ENCODE results near the gene FCF1. TPM values are rescaled to one million over a fixed set of nuclear protein-coding genes. Genes with fewer than 3 reads are reported as not detected.

The FCF1 gene
- total and polyA plus RNA-seq, 9 of the 15 experiments (the other 6 are each of a cell fraction or from before 2014, with no cell fraction given) = 6.8 to 91.9 (median 40.0) TPM

GRCh38 chr14:74735125-74735524 lies 22.2 kb downstream of the FCF1 start (continued):
- TF ChIP-seq ZFP91 (CRISPR knock-in tag; IDR thresholded peaks at IDR 0.05) (no peak), GTF2F1 (IDR thresholded peaks at IDR 0.05; ENCODE audit: low read depth, low read length) (no peak), ATF1 (CRISPR knock-in tag; IDR thresholded peaks at IDR 0.05) (no peak), ATF1 (tag; IDR thresholded peaks at IDR 0.05) (no peak), CHD2 (IDR thresholded peaks at IDR 0.05; ENCODE audit: low read depth, low read length) (no peak), RBFOX2 (IDR thresholded peaks at IDR 0.05; ENCODE audit: low read depth, low read length) (no peak), HMBOX1 (IDR thresholded peaks at IDR 0.05) (peak; percentile 94), POU5F1 (IDR thresholded peaks at IDR 0.05; ENCODE audit: borderline replicate concordance, low read depth, low read length, partially characterized antibody) (no peak), STAT6 (CRISPR knock-in tag; IDR thresholded peaks at IDR 0.05) (no peak), MYBL2 (IDR thresholded peaks at IDR 0.05; ENCODE audit: low read depth) (peak; percentile 60; the same call in 1 of the 2 replicates), MYBL2 (CRISPR knock-in tag; IDR thresholded peaks at IDR 0.05; ENCODE audit: borderline replicate concordance) (no peak), E2F4 (CRISPR knock-in tag; IDR thresholded peaks at IDR 0.05; ENCODE audit: low read depth) (no peak), SAP30 (IDR thresholded peaks at IDR 0.05; ENCODE audit: borderline replicate concordance, insufficient read depth, low read depth, low read length, poor library complexity, severe bottlenecking) (no peak)
